T-helper 2 cell (primary cell): ENCODE results near the gene P2RY12.
"Not testable (repeated sequence)": the region's sequence is repeated elsewhere in the genome, so short reads cannot be mapped to it uniquely, and the experiment has no call there.

Experiments
- DNase-seq, 5 experiments: peaks; one replicate each; pipeline versions ENCODE4 v3.0.0 to v3.0.0-alpha.2; 2012 to 2022

The P2RY12 gene

GRCh38 chr3:151392191-151392590 is 7.6 kb upstream of the P2RY12 start:
- DNase-seq: not testable (repeated sequence)

- DNase-seq: no peak
These were observed 7.2 kb upstream of the P2RY12 start for GRCh38 chr3:151391720-151392119.

GRCh38 chr3:151387842-151388241 is 3.3 kb upstream of the P2RY12 start:
- DNase-seq: no peak

- DNase-seq: no peak
These were observed 2.9 kb upstream of the P2RY12 start for GRCh38 chr3:151387432-151387831.

- DNase-seq: no peak
These were observed 1.5 kb upstream of the P2RY12 start for GRCh38 chr3:151386056-151386455.

GRCh38 chr3:151383956-151384355 is 597 bp downstream of the P2RY12 start:
- DNase-seq: peak in 1 of 5 experiments; percentile 7

- no peak for DNase-seq
These were observed 1.4 kb downstream of the P2RY12 start for GRCh38 chr3:151383111-151383510.

- DNase-seq: no peak
These were observed 1.9 kb downstream of the P2RY12 start for GRCh38 chr3:151382671-151383070.

- DNase-seq: no peak
These were observed 5.3 kb downstream of the P2RY12 start for GRCh38 chr3:151379083-151379734.

- no peak for DNase-seq
These were observed 6.7 kb downstream of the P2RY12 start for GRCh38 chr3:151377768-151378385.

GRCh38 chr3:151372063-151372820 is 12.3 kb downstream of the P2RY12 start:
- no peak for DNase-seq

- DNase-seq: no peak
These were observed 13.0 kb downstream of the P2RY12 start for GRCh38 chr3:151371526-151371925.

GRCh38 chr3:151367448-151367847 is 17.1 kb downstream of the P2RY12 start:
- DNase-seq: no peak

GRCh38 chr3:151366993-151367392 is 17.6 kb downstream of the P2RY12 start:
- no peak for DNase-seq

- no peak for DNase-seq
These were observed 21.8 kb downstream of the P2RY12 start for GRCh38 chr3:151362751-151363174.

GRCh38 chr3:151357463-151357850 is 27.1 kb downstream of the P2RY12 start:
- no peak for DNase-seq

- DNase-seq: no peak
These were observed 27.6 kb downstream of the P2RY12 start for GRCh38 chr3:151356794-151357462.

GRCh38 chr3:151351648-151352047 is 32.9 kb downstream of the P2RY12 start:
- no peak for DNase-seq

GRCh38 chr3:151351219-151351618 is 33.3 kb downstream of the P2RY12 start:
- DNase-seq: peak in 1 of 5 experiments; percentile 12

- no peak for DNase-seq
These were observed 33.9 kb downstream of the P2RY12 start for GRCh38 chr3:151350656-151351055.

GRCh38 chr3:151347432-151347831 is 37.1 kb downstream of the P2RY12 start:
- no peak for DNase-seq

GRCh38 chr3:151346292-151346691 is 38.3 kb downstream of the P2RY12 start:
- peak in 1 of 5 experiments; percentile 19 for DNase-seq

GRCh38 chr3:151345859-151346258 is 38.7 kb downstream of the P2RY12 start:
- DNase-seq: no peak
